Calu3 (cell line): ENCODE measurements around the gene PPP1R9B. TPM values are rescaled to one million over a fixed set of nuclear protein-coding genes. Genes with fewer than 3 reads are reported as not detected.

ENCODE experiments used
- BruUV-seq: library from RNA; stranded (reverse); fragments of 400-500 nt; replicated peaks from 2 replicates; lab custom pipeline; 2021; lab: Mats Ljungman, UMichigan
- CTCF ChIA-PET: fragments of 300-600 bp; sonication (Branson Sonifier 250); formaldehyde crosslinking; loops from one replicate; lab custom pipeline; 2022; ENCODE audit warnings: antibody characterized with exemption; lab: Charles Lee
- DNase-seq: peaks from one replicate; pipeline ENCODE4 v3.0.0; 2022
- H3K27ac Mint-ChIP-seq: one replicate; pipeline ENCODE4 v1.8.0; 2022; ENCODE audit warnings: mixed read lengths; ENCODE audit not compliant: unreplicated experiment
- H3K27me3 Mint-ChIP-seq: one replicate; pipeline ENCODE4 v1.8.0; 2022; ENCODE audit warnings: mixed read lengths; ENCODE audit not compliant: unreplicated experiment
- H3K36me3 Mint-ChIP-seq: one replicate; pipeline ENCODE4 v1.8.0; 2022; ENCODE audit warnings: mild to moderate bottlenecking, moderate library complexity, mixed read lengths; ENCODE audit not compliant: insufficient read depth, unreplicated experiment
- H3K4me1 Mint-ChIP-seq: one replicate; pipeline ENCODE4 v1.8.0; 2022; ENCODE audit warnings: mild to moderate bottlenecking, low read depth, mixed read lengths; ENCODE audit not compliant: unreplicated experiment
- H3K4me3 Mint-ChIP-seq: one replicate; pipeline ENCODE4 v1.8.0; 2022; ENCODE audit warnings: mild to moderate bottlenecking, low read depth, moderate library complexity, mixed read lengths; ENCODE audit not compliant: unreplicated experiment
- H3K9me3 Mint-ChIP-seq: one replicate; pipeline ENCODE4 v1.8.0; 2022; ENCODE audit warnings: low read depth, mixed read lengths; ENCODE audit not compliant: unreplicated experiment
- CTCF ChIP-seq: fragments of 200-600 bp; IDR thresholded peaks from one replicate; pipeline ENCODE4 v1.8.0; 2022; ENCODE audit warnings: antibody characterized with exemption; ENCODE audit not compliant: unreplicated experiment
- intact Hi-C: fragments of 100-400 bp; cut with micrococcal nuclease; formaldehyde crosslinking; loops from one replicate; pipeline ENCODE4 v1.10.0; 2022; ENCODE audit not compliant: unreplicated experiment
- total RNA-seq: library from RNA; stranded (reverse); gene quantifications from 2 replicates; pipeline ENCODE4 v1.2.3, GENCODE V29; 2022

PPP1R9B gene
- total RNA-seq, 1 experiment from 2014 or later = 74.3 TPM

DNA sequence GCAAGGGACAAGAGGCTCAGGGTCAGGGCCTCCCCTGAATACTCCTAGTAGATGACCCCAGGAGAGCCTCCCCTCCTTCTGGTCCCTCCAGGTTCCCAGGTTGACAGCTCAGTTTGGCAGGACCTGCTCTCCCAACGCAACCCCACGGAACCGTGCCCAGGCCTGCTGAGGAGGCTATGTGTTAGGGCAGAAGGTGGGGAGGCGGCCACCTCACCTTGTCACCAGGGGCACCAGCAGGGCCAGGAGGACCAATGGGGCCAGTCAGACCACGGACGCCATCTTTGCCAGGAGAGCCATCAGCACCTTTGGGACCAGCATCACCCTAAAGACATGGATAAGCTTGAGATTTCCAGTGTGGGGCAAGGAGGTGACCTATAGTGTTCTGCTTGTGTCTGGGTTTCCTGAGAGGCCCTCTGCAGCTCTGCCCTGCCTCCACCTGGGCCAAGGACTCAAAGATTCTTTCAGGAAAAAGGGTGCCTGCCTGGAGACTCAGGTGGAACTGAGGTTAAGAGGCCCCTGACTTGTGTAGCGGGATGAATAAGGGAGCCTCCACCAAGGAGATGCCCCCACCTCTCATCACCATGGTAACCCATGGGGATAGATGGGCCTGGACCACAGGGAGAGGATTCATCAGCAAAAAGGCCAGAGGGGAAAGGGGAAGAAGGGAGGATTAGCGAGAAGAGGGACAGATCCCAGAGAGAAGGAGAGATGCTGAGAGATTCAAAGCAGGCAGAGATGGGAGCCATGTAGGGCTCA, 40.3 kb upstream of the PPP1R9B start:
- H3K27ac Mint-ChIP-seq = no peak overlapping the region
- no peak overlapping the region for H3K4me3 Mint-ChIP-seq
- H3K27me3 Mint-ChIP-seq = peaks cover 90% of the 10 kb centered on the region
- no peaks in the 10 kb centered on the region for H3K36me3 Mint-ChIP-seq
- no peaks in the 10 kb centered on the region for H3K4me1 Mint-ChIP-seq
- intact Hi-C loops = no loop called here
- BruUV-seq = no TSS peak
- TF ChIP-seq CTCF = no peak
- no peaks in the 10 kb centered on the region for H3K9me3 Mint-ChIP-seq
- no peak for DNase-seq
- CTCF ChIA-PET = interaction anchor here (0.6 kb wide), 2 partner anchors 21 to 107 kb away, joined by 3 to 5 read pairs; no protein-coding TSS in a partner anchor

DNA sequence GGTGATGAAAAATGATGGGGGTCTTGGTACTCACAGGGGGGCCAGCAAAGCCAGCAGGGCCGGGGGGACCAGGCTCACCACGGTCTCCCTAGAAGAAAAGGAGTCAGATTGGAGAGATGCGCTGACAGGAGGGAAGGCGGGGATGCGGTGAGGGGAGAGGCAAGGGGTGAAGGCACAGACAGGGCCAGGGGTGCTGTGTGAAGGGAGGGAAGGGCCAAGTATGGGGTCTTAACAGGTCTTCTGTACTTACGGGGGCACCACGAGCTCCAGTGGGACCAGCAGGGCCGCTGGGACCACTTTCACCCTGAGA, 39.8 kb upstream of the PPP1R9B start:
- CTCF ChIA-PET = interaction anchor here (0.6 kb wide), 2 partner anchors 21 to 106 kb away, joined by 3 to 5 read pairs; no protein-coding TSS in a partner anchor
- peaks cover 85% of the 10 kb centered on the region for H3K27me3 Mint-ChIP-seq
- no TSS peak for BruUV-seq
- DNase-seq = no peak
- intact Hi-C loops = no loop called here
- no peaks in the 10 kb centered on the region for H3K4me1 Mint-ChIP-seq
- TF ChIP-seq CTCF = no peak
- no peaks in the 10 kb centered on the region for H3K9me3 Mint-ChIP-seq
- no peak overlapping the region for H3K27ac Mint-ChIP-seq
- H3K4me3 Mint-ChIP-seq = no peak overlapping the region
- H3K36me3 Mint-ChIP-seq = no peaks in the 10 kb centered on the region

GRCh38 chr17:50189550-50190292, 39.2 kb upstream of the PPP1R9B start:
- intact Hi-C loops = no loop called here
- TF ChIP-seq CTCF = no peak
- Mint-ChIP-seq H3K27me3 (peaks cover 79% of the 10 kb centered on the region), H3K9me3 (no peaks in the 10 kb centered on the region), H3K4me3 (no peak overlapping the region), H3K36me3 (no peaks in the 10 kb centered on the region), H3K27ac (no peak overlapping the region), H3K4me1 (no peaks in the 10 kb centered on the region)
- no TSS peak for BruUV-seq
- CTCF ChIA-PET = interaction anchor here (0.6 kb wide), 3 partner anchors 20 to 1032 kb away, joined by 3 to 5 read pairs (median 5); no protein-coding TSS in a partner anchor
- DNase-seq = no peak

DNA sequence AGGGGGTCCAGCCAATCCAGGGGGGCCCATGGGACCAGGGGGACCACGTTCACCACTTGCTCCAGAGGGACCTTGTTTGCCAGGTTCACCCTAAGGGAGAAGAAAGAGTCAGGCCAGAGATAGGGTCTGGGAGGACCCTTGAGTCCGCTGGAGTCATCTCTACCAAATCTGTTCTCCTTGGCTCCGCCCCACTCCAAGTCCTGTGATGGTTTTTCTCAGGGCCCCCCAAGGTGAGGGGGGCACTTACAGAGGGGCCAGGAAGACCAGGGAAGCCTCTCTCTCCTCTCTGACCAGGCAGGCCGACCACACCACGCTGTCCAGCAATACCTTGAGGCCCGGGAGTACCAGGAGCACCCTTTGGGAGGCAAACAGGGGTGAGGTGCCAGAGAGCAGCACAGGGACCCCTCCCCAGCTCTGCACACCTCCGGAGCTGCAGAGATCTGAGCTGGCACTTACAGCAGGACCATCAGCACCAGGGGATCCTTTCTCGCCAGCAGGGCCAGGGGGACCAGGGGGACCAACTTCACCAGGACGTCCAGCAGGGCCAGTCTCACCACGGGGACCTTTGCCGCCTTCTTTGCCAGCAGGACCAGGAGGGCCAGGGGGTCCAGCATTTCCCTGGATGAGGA, 38.6 kb upstream of the PPP1R9B start:
- intact Hi-C loops = no loop called here
- Mint-ChIP-seq H3K4me3 (no peak overlapping the region), H3K9me3 (no peaks in the 10 kb centered on the region), H3K27ac (no peak overlapping the region), H3K27me3 (peaks cover 77% of the 10 kb centered on the region), H3K4me1 (peaks cover 1% of the 10 kb centered on the region), H3K36me3 (no peaks in the 10 kb centered on the region)
- CTCF ChIA-PET = interaction anchor here (0.6 kb wide), 1 partner anchor 1031 kb away, joined by 5 read pairs; no protein-coding TSS in a partner anchor
- BruUV-seq = no TSS peak
- no peak for TF ChIP-seq CTCF
- no peak for DNase-seq
